Uterus (tissue), 2 donors: ENCODE measurements around the gene ARAF.

ENCODE experiments used
- POLR2A ChIP-seq, 2 donors: fragments of 450-650 bp; IDR thresholded peaks; one replicate each; pipeline ENCODE4 v1.6.1; 2016; ENCODE audit warnings: antibody characterized with exemption in 2 of 2, mild to moderate bottlenecking in 1 of 2, moderate library complexity in 1 of 2
- TF ChIP-seq, protein P1 (sequence below), 4 experiments: fragments of 200-600 bp in 2 of 4; fragments of 450-650 bp in 2 of 4; sonication (generic) in 2 of 4; IDR thresholded peaks; one replicate each; pipeline ENCODE4 v1.5.1; 2016 to 2019; ENCODE audit warnings: antibody characterized with exemption in 4 of 4, mild to moderate bottlenecking in 2 of 4, moderate library complexity in 1 of 4

DNA sequence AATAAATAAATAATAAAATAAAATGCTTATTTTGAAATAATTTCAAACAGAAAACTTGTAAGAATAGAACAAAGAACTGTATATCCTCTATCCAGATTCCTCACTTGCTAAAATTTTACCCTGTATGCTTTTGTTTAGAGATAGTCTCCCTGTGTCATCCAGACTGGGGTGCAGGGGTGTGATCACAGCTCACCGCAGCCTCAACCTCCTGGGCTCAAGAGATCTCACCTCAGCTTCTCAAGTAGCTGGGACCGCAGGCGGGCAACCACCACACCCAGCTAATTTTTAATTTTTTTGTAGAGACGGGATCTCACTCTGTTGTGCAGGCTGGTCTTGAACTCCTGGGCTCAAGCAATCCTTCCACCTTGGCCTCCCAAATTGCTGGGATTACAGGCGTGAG lies 17.5 kb upstream of the ARAF start:
- TF ChIP-seq, protein P1, sequence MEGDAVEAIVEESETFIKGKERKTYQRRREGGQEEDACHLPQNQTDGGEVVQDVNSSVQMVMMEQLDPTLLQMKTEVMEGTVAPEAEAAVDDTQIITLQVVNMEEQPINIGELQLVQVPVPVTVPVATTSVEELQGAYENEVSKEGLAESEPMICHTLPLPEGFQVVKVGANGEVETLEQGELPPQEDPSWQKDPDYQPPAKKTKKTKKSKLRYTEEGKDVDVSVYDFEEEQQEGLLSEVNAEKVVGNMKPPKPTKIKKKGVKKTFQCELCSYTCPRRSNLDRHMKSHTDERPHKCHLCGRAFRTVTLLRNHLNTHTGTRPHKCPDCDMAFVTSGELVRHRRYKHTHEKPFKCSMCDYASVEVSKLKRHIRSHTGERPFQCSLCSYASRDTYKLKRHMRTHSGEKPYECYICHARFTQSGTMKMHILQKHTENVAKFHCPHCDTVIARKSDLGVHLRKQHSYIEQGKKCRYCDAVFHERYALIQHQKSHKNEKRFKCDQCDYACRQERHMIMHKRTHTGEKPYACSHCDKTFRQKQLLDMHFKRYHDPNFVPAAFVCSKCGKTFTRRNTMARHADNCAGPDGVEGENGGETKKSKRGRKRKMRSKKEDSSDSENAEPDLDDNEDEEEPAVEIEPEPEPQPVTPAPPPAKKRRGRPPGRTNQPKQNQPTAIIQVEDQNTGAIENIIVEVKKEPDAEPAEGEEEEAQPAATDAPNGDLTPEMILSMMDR (IDR thresholded peaks at IDR 0.05): no peak
- TF ChIP-seq POLR2A (IDR thresholded peaks at IDR 0.05): no peak
